Stromal cell of bone marrow (primary cell): ENCODE measurements around the gene ADCY9.
"Not testable (repeated sequence)": the region's sequence is repeated elsewhere in the genome, so short reads cannot be mapped to it uniquely, and the experiment has no call there.

Source experiments
- DNase-seq: peaks from one replicate; pipeline ENCODE4 v3.0.0-alpha.2; 2012; ENCODE audit warnings: low read depth

ADCY9 gene

GRCh38 chr16:3950343-3951193 lies 165.7 kb downstream of the ADCY9 start:
- DNase-seq = peak; percentile 97

DNA sequence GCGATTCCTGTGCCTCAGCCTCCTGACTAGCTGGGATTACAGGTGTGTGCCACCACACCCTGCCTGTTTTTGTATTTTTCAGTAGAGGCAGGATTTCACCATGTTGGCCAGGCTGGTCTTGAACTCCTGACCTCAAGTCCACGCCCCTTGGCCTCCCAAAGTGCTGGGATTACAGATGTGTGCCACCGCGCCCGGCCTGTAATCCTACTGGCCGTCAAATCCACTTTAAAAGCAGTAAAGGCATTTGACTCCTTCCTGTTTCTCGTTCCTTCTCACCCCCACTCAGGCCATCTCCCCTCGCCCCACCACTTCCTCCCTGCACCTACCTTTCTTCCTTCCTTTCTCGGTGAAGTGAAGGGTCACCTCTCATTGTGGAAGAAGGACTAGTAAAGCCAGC lies 166.3 kb downstream of the ADCY9 start:
- no peak for DNase-seq

DNA sequence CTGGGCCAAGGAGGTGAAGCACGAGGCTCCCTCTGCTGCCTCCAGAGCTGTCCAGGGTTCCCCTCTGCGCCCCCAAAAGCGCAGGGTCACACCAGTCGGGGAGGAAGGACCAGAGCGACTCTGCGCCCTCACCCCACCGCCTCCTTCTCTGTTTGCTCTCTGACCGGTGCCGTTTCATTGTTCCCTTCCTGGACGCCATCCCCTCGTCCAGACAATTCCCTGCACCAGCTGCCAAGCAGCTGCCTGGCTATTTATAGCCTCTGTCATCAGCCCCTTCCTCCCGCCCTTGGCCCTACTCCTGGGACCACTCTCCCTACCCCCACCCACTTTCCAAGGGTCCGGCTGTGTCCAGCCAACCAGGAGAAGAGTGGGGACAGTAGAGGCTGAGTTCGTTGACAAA lies 167.0 kb downstream of the ADCY9 start:
- DNase-seq = no peak

- no peak for DNase-seq
Observed at GRCh38 chr16:3948378-3948995, 167.8 kb downstream of the ADCY9 start.

- no peak for DNase-seq
Observed at GRCh38 chr16:3946604-3947180, 169.6 kb downstream of the ADCY9 start.

- DNase-seq = peak; percentile 86
Observed at GRCh38 chr16:3945751-3946603, 170.3 kb downstream of the ADCY9 start.

DNA sequence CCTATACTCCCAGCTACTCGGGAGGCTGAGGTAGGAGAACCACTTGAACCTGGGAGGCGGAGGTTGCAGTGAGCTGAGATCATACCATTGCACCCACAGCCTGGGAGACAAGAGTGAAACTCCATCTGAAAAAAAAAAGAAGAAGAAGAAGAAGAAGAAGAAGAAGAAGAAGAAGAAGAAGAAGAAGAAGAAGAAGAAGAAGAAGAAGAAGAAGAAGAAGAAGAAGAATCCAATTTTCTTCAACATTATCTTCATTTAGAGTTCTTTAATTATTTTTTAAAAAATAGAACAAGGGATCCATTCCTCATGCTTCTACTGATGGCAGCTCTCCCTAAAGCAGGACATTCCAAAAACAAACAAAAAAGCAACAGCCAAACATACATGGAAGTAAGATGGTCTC lies 171.8 kb downstream of the ADCY9 start:
- not testable (repeated sequence) for DNase-seq

DNA sequence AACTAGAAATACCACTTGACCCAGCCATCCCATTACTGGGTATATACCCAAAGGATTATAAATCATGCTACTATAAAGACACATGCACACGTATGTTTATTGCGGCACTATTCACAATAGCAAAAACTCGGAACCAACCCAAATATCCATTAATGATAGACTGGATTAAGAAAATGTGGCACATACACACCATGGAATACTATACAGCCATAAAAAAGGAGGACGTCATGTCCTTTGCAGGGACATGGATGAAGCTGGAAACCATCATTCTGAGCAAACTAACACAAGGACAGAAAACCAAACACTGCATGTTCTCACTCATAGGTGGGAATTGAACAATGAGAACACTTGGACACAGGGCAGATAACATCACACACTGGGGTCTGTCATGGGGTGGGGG lies 174.1 kb downstream of the ADCY9 start:
- not testable (repeated sequence) for DNase-seq

DNA sequence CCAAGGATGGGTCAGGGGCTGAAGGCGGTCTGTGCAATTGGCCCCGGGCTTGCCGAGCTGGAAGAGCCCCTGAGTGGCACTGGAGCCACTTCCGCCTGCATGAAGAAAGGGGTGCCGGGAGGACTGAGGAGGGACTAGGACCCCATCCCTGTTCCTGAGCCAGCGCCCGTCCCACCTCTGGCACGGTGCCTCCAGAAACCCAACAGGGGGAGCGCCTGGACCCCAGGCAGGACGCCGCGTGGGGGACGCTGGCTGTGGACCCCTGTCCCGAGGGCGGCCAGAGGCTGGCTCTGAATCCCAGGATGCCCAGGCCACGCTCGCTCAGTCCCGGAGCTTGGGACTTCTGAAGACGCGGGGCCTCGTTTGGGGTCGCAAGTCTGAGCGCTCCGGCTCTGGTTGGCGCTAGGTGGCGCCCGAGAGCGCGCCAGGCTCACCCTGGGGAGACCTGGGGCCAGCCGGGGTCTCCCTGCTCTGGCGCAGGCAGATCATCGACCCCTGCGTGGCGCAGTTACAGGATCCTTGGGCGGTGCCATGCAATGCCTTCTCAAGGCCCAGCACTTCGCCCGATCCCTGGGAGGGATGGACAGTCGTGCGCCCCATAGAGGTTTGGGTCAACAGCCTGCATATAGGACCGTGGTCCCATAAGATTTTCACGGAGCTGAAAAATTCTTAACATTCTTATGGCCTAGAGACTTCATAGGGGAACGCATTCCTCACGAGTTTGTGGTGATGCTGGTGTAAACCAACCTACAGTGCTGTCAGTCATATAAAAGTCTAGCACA lies 177.2 kb downstream of the ADCY9 start:
- DNase-seq = no peak

- DNase-seq = no peak
Observed at GRCh38 chr16:3938471-3938842, 177.8 kb downstream of the ADCY9 start.

GRCh38 chr16:3937066-3937875 lies 179.0 kb downstream of the ADCY9 start:
- DNase-seq = no peak

- no peak for DNase-seq
Observed at GRCh38 chr16:3935921-3936320, 180.3 kb downstream of the ADCY9 start.

DNA sequence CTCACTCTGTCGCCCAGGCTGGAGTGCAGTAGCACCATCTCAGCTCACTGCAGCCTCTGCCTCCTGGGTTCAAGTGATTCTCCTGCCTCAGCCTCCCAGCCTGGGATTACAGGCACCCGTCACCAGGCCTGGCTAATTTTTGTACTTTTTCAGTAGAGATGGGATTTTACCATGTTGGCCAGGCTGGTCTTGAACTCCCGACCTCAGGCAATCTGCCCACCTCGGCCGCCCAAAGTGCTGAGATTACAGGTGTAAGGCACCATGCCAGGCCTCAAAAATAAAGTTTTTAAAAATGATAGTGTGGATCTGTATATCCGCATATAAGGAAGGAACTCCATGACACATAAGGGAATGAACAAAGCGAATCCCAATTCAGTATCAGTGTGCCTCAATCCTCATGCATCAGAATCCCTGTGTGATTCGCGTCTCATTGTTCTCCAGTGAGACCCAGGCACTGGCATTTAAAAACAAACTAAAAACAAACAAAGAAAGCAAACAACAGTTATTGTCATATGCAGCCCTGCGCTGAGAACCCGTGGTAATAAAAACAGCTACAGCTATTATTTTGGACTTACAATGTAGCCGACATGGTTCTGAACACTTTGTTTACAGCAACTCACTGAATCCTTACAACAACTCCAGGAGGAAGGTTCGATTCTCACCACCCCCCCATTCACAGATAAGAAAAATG lies 181.6 kb downstream of the ADCY9 start:
- no peak for DNase-seq

- DNase-seq = not testable (repeated sequence)
Observed at GRCh38 chr16:3927147-3927546, 189.1 kb downstream of the ADCY9 start.

DNA sequence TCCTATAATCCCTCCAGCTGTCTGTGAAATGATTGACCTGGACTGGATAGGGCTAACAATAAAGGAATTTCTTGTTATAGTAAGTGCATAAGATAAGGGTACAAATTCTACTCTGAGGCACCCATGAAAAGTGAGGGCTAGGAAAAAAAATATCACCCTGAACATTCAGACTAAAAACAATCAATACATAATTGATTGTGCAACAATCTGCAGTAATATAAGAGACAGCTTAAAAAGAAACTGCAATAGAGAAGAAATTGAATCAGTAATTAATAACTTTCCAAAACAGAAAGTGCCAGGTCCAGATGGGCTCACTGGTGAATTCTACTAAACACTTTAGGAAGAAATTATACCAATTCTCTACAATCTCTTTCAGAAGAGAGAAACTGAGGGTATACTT lies 191.5 kb downstream of the ADCY9 start:
- DNase-seq = no peak

GRCh38 chr16:3922241-3922640 lies 194.0 kb downstream of the ADCY9 start:
- DNase-seq = no peak

GRCh38 chr16:3920206-3920605 lies 196.0 kb downstream of the ADCY9 start:
- DNase-seq = no peak

GRCh38 chr16:3919413-3919812 lies 196.8 kb downstream of the ADCY9 start:
- no peak for DNase-seq

DNA sequence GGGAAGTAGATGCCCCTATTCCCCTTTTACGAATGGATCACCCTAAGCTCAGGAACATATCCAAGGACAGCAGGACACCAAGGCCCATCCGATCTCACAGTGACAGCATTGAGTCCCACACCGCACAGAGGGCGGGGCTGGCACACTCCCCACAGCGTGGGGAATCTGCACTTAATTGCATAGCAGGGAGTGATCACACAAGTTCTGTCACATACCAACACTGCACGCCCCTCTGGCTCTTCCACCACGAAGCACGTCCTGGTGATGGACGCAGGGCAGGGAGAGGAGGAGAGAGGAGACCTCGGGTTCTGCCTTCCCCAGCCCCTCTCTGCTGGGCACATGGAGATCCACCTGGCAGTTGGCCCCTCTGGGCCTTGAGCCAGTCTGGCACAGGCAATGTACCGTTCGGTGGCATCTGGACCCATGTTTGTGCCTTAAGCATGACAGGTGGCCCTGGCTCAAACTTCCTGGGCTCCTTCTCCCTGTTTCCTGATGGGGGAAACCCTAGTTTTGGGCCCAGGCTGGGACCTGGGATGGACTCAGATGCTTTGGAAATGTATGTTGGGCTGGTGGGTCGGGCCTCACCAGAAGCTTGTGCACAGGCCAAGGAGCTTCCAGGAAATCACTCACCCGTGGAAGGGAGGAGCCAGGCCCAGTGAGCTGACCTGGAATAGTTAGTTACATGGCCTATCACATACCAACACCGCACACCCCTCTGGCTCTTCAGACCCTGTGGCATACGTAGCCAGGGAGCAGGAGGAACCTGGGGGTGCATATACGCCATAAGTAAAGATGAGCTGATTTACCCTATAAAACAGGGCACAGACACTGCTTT lies 200.6 kb downstream of the ADCY9 start:
- no peak for DNase-seq
